HG03060 (cell line): Measurements from ENCODE around the gene ANO6.

Source experiments
- ATAC-seq: cut with Tn5 transposase; IDR thresholded peaks from one replicate; pipeline ENCODE4 v1.9.1; 2021; ENCODE audit warnings: low read depth, moderate number of reproducible peaks; ENCODE audit not compliant: unreplicated experiment

Gene ANO6

GRCh38 chr12:45429831-45430230 lies 213.9 kb downstream of the ANO6 start:
- ATAC-seq: no peak

GRCh38 chr12:45431126-45431525 lies 215.2 kb downstream of the ANO6 start:
- no peak for ATAC-seq

GRCh38 chr12:45432710-45433109 lies 216.8 kb downstream of the ANO6 start:
- no peak for ATAC-seq

- ATAC-seq: no peak
Measured at GRCh38 chr12:45433441-45433868, 217.6 kb downstream of the ANO6 start.

- no peak for ATAC-seq
Measured at GRCh38 chr12:45434094-45434493, 218.2 kb downstream of the ANO6 start.

- no peak for ATAC-seq
Measured at GRCh38 chr12:45435945-45436710, 220.2 kb downstream of the ANO6 start.

GRCh38 chr12:45439039-45439438 lies 223.1 kb downstream of the ANO6 start:
- no peak for ATAC-seq

- no peak for ATAC-seq
Measured at GRCh38 chr12:45446013-45446412, 230.1 kb downstream of the ANO6 start.

GRCh38 chr12:45458238-45458637 lies 242.3 kb downstream of the ANO6 start:
- ATAC-seq: no peak

GRCh38 chr12:45458854-45459807 lies 243.2 kb downstream of the ANO6 start:
- ATAC-seq: no peak

GRCh38 chr12:45462506-45462905 lies 246.6 kb downstream of the ANO6 start:
- no peak for ATAC-seq

- no peak for ATAC-seq
Measured at GRCh38 chr12:45464699-45465098, 248.8 kb downstream of the ANO6 start.

GRCh38 chr12:45468751-45469615 lies 253.1 kb downstream of the ANO6 start:
- ATAC-seq: no peak

GRCh38 chr12:45469902-45470301 lies 254.0 kb downstream of the ANO6 start:
- no peak for ATAC-seq

- no peak for ATAC-seq
Measured at GRCh38 chr12:45473636-45474035, 257.7 kb downstream of the ANO6 start.

- ATAC-seq: no peak
Measured at GRCh38 chr12:45475594-45475993, 259.7 kb downstream of the ANO6 start.

GRCh38 chr12:45477526-45477925 lies 261.6 kb downstream of the ANO6 start:
- ATAC-seq: no peak

- no peak for ATAC-seq
Measured at GRCh38 chr12:45478931-45479330, 263.0 kb downstream of the ANO6 start.

GRCh38 chr12:45481746-45482145 lies 265.9 kb downstream of the ANO6 start:
- ATAC-seq: no peak

GRCh38 chr12:45483571-45483970 lies 267.7 kb downstream of the ANO6 start:
- ATAC-seq: no peak
